GM21786 (cell line): ENCODE results near the gene ENPP7.

Source experiments
- ATAC-seq: cut with Tn5 transposase; IDR thresholded peaks from one replicate; pipeline ENCODE4 v1.9.1; 2021; ENCODE audit not compliant: unreplicated experiment

Gene ENPP7

GRCh38 chr17:79730437-79730768, 340 bp upstream of the ENPP7 start:
- ATAC-seq, result no peak

DNA sequence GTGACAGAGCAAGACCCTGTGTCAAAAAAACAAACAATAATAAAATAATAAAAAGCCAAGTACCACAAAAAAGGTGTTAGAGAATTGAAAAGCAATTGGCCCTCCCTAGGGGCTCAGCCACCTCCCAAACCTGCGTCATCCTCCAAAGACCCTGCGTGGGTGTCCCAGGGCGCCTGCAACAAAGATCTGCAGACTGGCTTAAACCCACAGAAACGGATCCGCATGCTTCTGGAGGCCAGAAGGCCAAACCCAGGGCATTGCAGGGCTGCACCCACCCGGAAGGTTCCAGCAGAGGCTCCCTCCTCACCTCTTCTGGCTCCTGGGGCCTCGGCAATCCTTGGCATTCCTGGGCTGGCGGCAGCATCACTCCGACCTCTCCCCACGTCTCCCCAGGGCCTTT, 1.5 kb downstream of the ENPP7 start:
- no peak for ATAC-seq

- ATAC-seq, result no peak
Observed at GRCh38 chr17:79732804-79733691, 2.3 kb downstream of the ENPP7 start.

DNA sequence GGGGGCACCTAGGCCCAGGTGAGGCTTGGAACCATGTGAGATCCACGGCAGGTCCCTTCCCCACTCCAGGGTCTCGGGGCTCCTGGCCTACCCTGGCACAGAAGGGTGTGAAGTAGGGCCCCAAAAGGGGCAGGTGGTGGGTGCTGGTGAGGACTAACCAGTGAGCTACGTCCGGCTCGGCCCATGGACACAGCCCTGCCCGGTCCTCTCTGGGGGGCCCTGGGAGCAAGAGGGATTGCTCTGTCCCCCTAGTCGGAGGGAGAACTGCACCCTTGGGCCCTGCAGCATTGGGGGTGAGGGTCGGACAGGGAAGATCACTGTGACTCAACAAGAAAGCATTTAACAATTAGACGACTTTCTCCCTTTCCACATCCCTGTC, 2.9 kb downstream of the ENPP7 start:
- no peak for ATAC-seq

- no peak for ATAC-seq
Observed at GRCh38 chr17:79735096-79735495, 4.4 kb downstream of the ENPP7 start.

GRCh38 chr17:79737046-79737921, 6.5 kb downstream of the ENPP7 start:
- no peak for ATAC-seq

DNA sequence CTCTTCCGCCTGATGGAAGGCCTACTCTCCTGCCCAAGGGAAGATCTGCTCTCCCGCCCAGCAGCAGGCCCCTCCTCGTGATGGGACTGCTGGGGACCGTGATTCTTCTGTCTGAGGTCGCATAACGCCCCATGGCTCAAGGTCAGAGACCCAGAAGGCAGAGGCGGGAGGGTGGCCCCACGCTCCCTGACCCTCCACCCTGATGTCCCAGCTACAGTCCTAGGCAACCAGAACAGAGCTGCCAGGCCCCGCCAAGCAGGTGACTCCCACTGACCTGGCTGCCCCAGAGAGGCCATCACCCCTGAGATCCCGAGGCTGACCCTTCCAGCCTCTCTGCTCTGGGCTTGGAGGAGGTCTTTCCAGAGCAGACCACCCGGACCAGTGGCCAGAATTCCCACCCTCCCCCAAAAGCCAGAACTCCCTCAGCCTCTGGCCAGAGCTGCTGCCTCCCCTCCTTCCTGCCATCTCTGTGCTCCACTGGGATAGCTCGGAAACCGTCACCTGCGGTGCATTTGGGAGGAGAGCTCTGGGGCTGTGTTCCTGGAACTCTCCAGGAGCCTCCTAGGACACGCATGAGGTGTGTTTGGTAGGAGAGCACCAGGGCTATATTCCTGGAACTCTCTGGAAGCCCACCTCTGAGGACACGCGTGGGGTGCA, 7.3 kb downstream of the ENPP7 start:
- ATAC-seq, result no peak

- no peak for ATAC-seq
Observed at GRCh38 chr17:79738643-79739042, 7.9 kb downstream of the ENPP7 start.

- ATAC-seq, result no peak
Observed at GRCh38 chr17:79739148-79740062, 8.7 kb downstream of the ENPP7 start.

DNA sequence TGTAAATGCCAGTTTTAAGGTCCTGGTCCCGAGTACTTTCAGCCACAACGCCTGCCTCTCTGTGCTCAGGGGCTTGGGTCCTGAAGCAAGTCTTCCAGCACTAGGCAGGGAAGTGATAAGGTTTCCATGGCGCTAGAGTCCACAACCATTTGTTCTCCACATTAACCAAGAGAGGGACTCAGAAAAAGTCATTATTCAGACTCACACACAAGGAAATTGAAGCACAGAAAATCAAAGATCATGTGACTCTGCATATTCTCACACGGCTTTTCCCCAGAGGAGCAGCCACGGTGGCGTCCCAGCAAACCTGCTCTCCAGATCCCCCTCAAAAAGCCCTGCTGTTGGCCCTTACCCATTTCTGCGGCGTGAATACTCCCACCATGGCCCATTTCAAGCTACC, 9.7 kb downstream of the ENPP7 start:
- no peak for ATAC-seq

GRCh38 chr17:79741401-79741750, 10.6 kb downstream of the ENPP7 start:
- ATAC-seq, result no peak

- no peak for ATAC-seq
Observed at GRCh38 chr17:79741751-79742588, 11.2 kb downstream of the ENPP7 start.

DNA sequence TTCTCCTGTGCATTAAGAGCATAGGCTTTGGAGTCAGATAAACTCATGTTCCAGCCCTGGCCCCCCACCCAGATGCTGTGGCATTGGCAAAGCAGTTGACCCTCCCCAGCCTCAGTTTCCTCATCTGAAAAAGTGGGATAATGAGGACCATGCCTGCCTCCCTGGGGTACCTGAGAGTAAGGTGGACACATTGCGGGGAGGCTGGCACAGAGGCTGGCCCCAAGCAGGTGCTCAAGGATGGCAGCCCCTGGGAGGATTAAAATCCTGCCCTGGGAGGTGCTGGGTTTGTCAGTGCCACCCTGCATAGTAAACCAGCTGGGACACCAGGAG, 11.8 kb downstream of the ENPP7 start:
- ATAC-seq, result no peak

DNA sequence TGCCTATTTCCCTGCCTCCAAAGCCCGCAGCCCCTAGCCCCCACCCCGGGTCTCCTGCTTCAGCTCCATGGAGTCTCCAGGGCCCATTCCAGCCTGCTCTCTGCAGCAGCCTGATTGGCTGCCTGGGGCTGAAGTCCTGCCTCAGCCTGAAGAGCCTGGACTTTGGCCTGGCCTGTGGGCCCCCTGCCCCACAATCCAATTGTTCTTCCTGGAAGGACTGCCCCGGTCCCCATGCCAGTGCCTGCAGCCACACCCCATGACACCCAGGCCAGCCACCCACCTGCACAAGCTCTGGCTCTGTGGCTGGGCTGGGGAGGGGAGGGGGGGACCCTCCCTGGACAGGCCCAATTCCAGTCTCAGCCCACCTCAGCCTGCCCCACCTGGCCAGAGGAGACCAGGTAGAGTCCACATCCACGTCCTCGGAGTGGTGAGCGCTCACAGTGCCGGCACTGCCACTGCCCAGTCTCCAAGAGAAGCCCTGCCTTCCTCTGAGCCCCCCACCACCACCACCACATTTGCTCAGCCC, 12.3 kb downstream of the ENPP7 start:
- ATAC-seq, result no peak

GRCh38 chr17:79743614-79744013, 12.9 kb downstream of the ENPP7 start:
- ATAC-seq, result no peak

- no peak for ATAC-seq
Observed at GRCh38 chr17:79745641-79746105, 14.9 kb downstream of the ENPP7 start.

DNA sequence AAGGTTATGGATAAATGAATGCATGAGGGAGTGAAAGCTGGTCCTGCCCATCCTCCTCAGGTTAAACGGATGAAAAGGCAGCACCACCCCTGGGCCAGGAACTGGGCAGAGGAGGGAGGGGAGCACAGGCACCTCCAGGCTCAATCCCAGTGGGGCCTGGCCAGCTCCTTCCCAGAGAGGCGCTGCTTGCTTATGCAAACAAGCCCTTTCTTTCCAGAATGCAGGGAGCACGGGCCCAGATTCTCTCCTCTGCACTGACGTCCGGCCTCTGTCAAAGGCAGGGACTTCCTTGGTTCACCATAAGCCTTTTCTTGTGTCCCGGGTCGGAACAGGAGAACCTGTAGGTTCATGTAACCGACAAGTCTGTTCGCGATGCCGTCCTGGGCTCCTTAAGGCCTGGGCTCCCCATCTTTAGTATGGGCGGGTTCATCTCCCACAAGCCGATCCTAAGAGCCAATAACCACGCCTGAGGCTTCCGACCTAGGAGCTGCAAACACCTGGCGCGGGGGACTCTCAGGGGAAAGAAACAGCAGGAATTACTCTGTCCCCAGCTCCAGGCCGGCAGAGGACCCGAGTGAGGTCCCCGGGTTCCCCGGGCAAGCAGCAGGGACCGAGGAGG, 16.3 kb downstream of the ENPP7 start:
- no peak for ATAC-seq

GRCh38 chr17:79747508-79748294, 17.0 kb downstream of the ENPP7 start:
- ATAC-seq, result no peak
